SK-N-SH treated with all-trans-retinoic acid at 6 μM for 48 hours (cell line): Measurements from ENCODE around the gene MRPS31.

Source experiments
- ATAC-seq: fragments of 200-7000 bp; cut with Tn5 transposase; 3 replicates; pipeline ENCODE4 v1.9.1; 2020; ENCODE audit warnings: mild to moderate bottlenecking, moderate library complexity
- ARNTL ChIP-seq: fragments of 450-650 bp; formaldehyde crosslinking; IDR thresholded peaks from 2 replicates; pipeline ENCODE4 v1.5.0; 2020; ENCODE audit warnings: low read depth, mild to moderate bottlenecking, moderate library complexity, borderline replicate concordance
- BACH2 ChIP-seq: fragments of 250-450 bp; sonication (Bioruptor Pico); IDR thresholded peaks from 2 replicates; pipeline ENCODE4 v1.9.0; 2021; ENCODE audit warnings: mild to moderate bottlenecking, borderline replicate concordance
- CREB5 ChIP-seq: fragments of 250-450 bp; sonication (Bioruptor Pico); IDR thresholded peaks from 2 replicates; pipeline ENCODE4 v1.5.1; 2020; ENCODE audit warnings: low read depth, mild to moderate bottlenecking, moderate library complexity
- ESRRG ChIP-seq: fragments of 250-450 bp; sonication (Bioruptor Pico); IDR thresholded peaks from 2 replicates; pipeline ENCODE4 v1.6.1; 2021; ENCODE audit warnings: mild to moderate bottlenecking
- GLIS3 ChIP-seq: fragments of 250-450 bp; sonication (Bioruptor Pico); IDR thresholded peaks from 2 replicates; pipeline ENCODE4 v1.5.0; 2020; ENCODE audit warnings: mild to moderate bottlenecking, moderate library complexity
- ISL1 ChIP-seq: fragments of 250-450 bp; sonication (Bioruptor Pico); IDR thresholded peaks from 2 replicates; pipeline ENCODE4 v2.1.2; 2022; ENCODE audit warnings: mild to moderate bottlenecking, moderate library complexity
- OSR1 ChIP-seq: fragments of 250-450 bp; sonication (Bioruptor Pico); IDR thresholded peaks from 2 replicates; pipeline ENCODE4 v1.8.0; 2022; ENCODE audit warnings: moderate library complexity, mild to moderate bottlenecking, inconsistent platforms
- PPARA ChIP-seq: fragments of 250-450 bp; sonication (Bioruptor Pico); IDR thresholded peaks from 2 replicates; pipeline ENCODE4 v1.5.0; 2020; ENCODE audit warnings: mild to moderate bottlenecking, borderline replicate concordance
- RARB ChIP-seq: fragments of 250-450 bp; sonication (Bioruptor Pico); IDR thresholded peaks from 2 replicates; pipeline ENCODE4 v1.8.0; 2021; ENCODE audit warnings: mild to moderate bottlenecking, moderate library complexity
- SNAI2 ChIP-seq: fragments of 250-450 bp; sonication (Bioruptor Pico); IDR thresholded peaks from 2 replicates; pipeline ENCODE4 v1.5.0; 2020; ENCODE audit warnings: mild to moderate bottlenecking, moderate library complexity
- TCF4 ChIP-seq: fragments of 250-450 bp; sonication (Bioruptor Pico); IDR thresholded peaks from 2 replicates; pipeline ENCODE4 v1.8.0; 2021; ENCODE audit warnings: mild to moderate bottlenecking, moderate library complexity, borderline replicate concordance
- TOX ChIP-seq: fragments of 250-450 bp; sonication (Bioruptor Pico); IDR thresholded peaks from 2 replicates; pipeline ENCODE4 v1.8.0; 2021; ENCODE audit warnings: mild to moderate bottlenecking, moderate library complexity, borderline replicate concordance
- ZC3H10 ChIP-seq: fragments of 250-450 bp; sonication (Bioruptor Pico); IDR thresholded peaks from 2 replicates; pipeline ENCODE4 v1.5.1; 2021; ENCODE audit warnings: mild to moderate bottlenecking, moderate library complexity
- ZFP3 ChIP-seq: fragments of 250-450 bp; sonication (Bioruptor Pico); IDR thresholded peaks from 2 replicates; pipeline ENCODE4 v1.5.0; 2020; ENCODE audit warnings: mild to moderate bottlenecking, moderate library complexity
- ZFP30 ChIP-seq: fragments of 450-650 bp; formaldehyde crosslinking; IDR thresholded peaks from 2 replicates; pipeline ENCODE4 v1.5.0; 2022; ENCODE audit warnings: mild to moderate bottlenecking, moderate library complexity
- ZNF565 ChIP-seq: fragments of 450-650 bp; formaldehyde crosslinking; conservative IDR thresholded peaks from 2 replicates; pipeline ENCODE4 v1.5.0; 2020; ENCODE audit warnings: low read depth, mild to moderate bottlenecking, moderate library complexity
- ZNF8 ChIP-seq: fragments of 450-650 bp; formaldehyde crosslinking; IDR thresholded peaks from 2 replicates; pipeline ENCODE4 v1.5.0; 2020; ENCODE audit warnings: mild to moderate bottlenecking, moderate library complexity
- TF ChIP-seq, protein P1 (sequence below): fragments of 250-450 bp; sonication (Bioruptor Pico); IDR thresholded peaks from 2 replicates; pipeline ENCODE4 v1.5.0; 2020; ENCODE audit warnings: mild to moderate bottlenecking, moderate library complexity
- TF ChIP-seq, protein P2 (sequence below): fragments of 250-450 bp; sonication (Bioruptor Pico); IDR thresholded peaks from 2 replicates; pipeline ENCODE4 v1.8.0; 2020; ENCODE audit warnings: mild to moderate bottlenecking, moderate library complexity, borderline replicate concordance

Gene MRPS31

GRCh38 chr13:40779796-40780285 is 8.9 kb upstream of the MRPS31 start:
- TF ChIP-seq PPARA (CRISPR knock-in tag) (no peak), ESRRG (no peak), BACH2 (no peak)
- TF ChIP-seq, all 23 proteins: peak for 0
- no peak for ATAC-seq

DNA sequence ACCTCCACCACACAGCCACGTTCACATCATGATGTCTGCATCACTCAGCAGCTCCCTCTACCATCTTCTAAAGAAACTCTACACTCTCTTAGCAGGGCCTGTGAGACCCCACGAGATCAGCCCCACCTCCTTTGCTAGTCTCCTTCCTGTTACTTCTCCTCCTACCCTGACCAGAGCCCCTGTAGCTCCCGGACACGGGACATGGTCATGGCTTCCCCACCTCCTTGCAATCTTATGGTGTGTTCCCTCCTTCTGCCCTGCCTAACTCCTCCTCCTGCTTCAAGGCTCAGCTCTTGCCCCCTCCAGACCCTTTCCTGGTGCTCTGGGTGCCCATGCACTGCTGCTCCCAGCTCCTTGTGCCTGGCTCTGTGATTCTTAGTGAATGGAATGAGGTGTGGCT is 8.1 kb upstream of the MRPS31 start:
- TF ChIP-seq ZC3H10 (CRISPR knock-in tag) (no peak), ISL1 (no peak), ARNTL (CRISPR knock-in tag) (no peak), TOX (CRISPR knock-in tag) (no peak), TCF4 (CRISPR knock-in tag) (no peak), ESRRG (no peak), CREB5 (CRISPR knock-in tag) (no peak), ZNF8 (no peak)
- TF ChIP-seq, all 23 proteins: peak for 0
- no peak for ATAC-seq

DNA sequence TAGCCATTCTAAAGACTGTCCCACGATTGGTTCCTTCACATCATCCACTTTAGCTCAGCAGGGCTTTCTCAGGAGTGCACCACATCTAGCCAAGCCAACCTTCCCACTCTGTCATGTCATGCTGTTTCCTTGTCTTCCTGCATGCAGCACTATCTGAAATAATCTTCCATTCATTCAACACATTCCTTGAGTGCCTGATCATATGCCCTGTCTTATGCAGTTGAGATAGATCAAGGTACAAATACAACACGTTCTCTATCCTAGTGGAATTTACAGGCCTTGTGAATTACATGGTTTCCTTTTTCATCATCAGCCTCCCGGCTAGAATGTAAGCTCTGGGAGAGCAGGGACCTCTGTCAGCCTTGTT is 6.8 kb upstream of the MRPS31 start:
- peak; percentile 23; the same call in 2 of the 3 replicates for ATAC-seq
- TF ChIP-seq ZNF565 (CRISPR knock-in tag), result no peak
- TF ChIP-seq ZFP30, result no peak
- TF ChIP-seq RARB (CRISPR knock-in tag), result no peak
- no peak for TF ChIP-seq ZC3H10 (CRISPR knock-in tag)
- no peak for TF ChIP-seq ZFP3 (CRISPR knock-in tag)
- no peak for TF ChIP-seq ZNF8
- no peak for TF ChIP-seq CREB5 (CRISPR knock-in tag)
- no peak for TF ChIP-seq TOX (CRISPR knock-in tag)

GRCh38 chr13:40777166-40777808 is 6.3 kb upstream of the MRPS31 start:
- ATAC-seq, result peak; percentile 93
- TF ChIP-seq ZC3H10 (CRISPR knock-in tag), result no peak
- TF ChIP-seq, all 23 proteins: peak for 0

- TF ChIP-seq TCF4 (CRISPR knock-in tag), result no peak
- TF ChIP-seq BACH2, result no peak
- no peak for TF ChIP-seq ZFP30
- TF ChIP-seq, protein P1, sequence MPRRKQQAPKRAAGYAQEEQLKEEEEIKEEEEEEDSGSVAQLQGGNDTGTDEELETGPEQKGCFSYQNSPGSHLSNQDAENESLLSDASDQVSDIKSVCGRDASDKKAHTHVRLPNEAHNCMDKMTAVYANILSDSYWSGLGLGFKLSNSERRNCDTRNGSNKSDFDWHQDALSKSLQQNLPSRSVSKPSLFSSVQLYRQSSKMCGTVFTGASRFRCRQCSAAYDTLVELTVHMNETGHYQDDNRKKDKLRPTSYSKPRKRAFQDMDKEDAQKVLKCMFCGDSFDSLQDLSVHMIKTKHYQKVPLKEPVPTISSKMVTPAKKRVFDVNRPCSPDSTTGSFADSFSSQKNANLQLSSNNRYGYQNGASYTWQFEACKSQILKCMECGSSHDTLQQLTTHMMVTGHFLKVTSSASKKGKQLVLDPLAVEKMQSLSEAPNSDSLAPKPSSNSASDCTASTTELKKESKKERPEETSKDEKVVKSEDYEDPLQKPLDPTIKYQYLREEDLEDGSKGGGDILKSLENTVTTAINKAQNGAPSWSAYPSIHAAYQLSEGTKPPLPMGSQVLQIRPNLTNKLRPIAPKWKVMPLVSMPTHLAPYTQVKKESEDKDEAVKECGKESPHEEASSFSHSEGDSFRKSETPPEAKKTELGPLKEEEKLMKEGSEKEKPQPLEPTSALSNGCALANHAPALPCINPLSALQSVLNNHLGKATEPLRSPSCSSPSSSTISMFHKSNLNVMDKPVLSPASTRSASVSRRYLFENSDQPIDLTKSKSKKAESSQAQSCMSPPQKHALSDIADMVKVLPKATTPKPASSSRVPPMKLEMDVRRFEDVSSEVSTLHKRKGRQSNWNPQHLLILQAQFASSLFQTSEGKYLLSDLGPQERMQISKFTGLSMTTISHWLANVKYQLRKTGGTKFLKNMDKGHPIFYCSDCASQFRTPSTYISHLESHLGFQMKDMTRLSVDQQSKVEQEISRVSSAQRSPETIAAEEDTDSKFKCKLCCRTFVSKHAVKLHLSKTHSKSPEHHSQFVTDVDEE (CRISPR knock-in tag), result no peak
- no peak for TF ChIP-seq ZNF8
- no peak for TF ChIP-seq ARNTL (CRISPR knock-in tag)
- no peak for TF ChIP-seq PPARA (CRISPR knock-in tag)
- no peak for TF ChIP-seq GLIS3 (CRISPR knock-in tag)
- TF ChIP-seq ZNF565 (CRISPR knock-in tag), result no peak
- no peak for TF ChIP-seq SNAI2 (CRISPR knock-in tag)
- no peak for TF ChIP-seq RARB (CRISPR knock-in tag)
- TF ChIP-seq, protein P2, sequence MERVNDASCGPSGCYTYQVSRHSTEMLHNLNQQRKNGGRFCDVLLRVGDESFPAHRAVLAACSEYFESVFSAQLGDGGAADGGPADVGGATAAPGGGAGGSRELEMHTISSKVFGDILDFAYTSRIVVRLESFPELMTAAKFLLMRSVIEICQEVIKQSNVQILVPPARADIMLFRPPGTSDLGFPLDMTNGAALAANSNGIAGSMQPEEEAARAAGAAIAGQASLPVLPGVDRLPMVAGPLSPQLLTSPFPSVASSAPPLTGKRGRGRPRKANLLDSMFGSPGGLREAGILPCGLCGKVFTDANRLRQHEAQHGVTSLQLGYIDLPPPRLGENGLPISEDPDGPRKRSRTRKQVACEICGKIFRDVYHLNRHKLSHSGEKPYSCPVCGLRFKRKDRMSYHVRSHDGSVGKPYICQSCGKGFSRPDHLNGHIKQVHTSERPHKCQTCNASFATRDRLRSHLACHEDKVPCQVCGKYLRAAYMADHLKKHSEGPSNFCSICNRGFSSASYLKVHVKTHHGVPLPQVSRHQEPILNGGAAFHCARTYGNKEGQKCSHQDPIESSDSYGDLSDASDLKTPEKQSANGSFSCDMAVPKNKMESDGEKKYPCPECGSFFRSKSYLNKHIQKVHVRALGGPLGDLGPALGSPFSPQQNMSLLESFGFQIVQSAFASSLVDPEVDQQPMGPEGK (CRISPR knock-in tag), result no peak
- no peak for TF ChIP-seq ZFP3 (CRISPR knock-in tag)
- no peak for TF ChIP-seq OSR1 (CRISPR knock-in tag)
- TF ChIP-seq TOX (CRISPR knock-in tag), result no peak
Measured at GRCh38 chr13:40776681-40777165, 5.7 kb upstream of the MRPS31 start.

More at GRCh38 chr13:40776681-40777165, 5.7 kb upstream of the MRPS31 start:
- peak; percentile 82 for ATAC-seq
